ENCODE measurements around the gene REV1. TPM values are rescaled to one million over a fixed set of nuclear protein-coding genes. Genes with fewer than 3 reads are reported as not detected.
"Not testable (repeated sequence)": the region's sequence is repeated elsewhere in the genome, so short reads cannot be mapped to it uniquely, and the experiment has no call there.

The REV1 gene
- total RNA-seq, 4 donors from 2014 or later = 82.6 to 89.5 (median 85.3) TPM

GRCh38 chr2:99504844-99505584 lies 15.2 kb upstream of the REV1 start:
- Histone ChIP-seq H3K4me3 (no peak overlapping the region), H3K4me1 (no peaks in the 10 kb centered on the region), H3K27me3 (no peaks in the 10 kb centered on the region), H3K27ac (no peak overlapping the region), H3K9me3 (no peaks in the 10 kb centered on the region), H3K36me3 (no peaks in the 10 kb centered on the region)
- DNase-seq = no peak
- TF ChIP-seq POLR2A (IDR thresholded peaks at IDR 0.05) (no peak), CTCF (IDR thresholded peaks at IDR 0.05) (no peak)

GRCh38 chr2:99503662-99504416 lies 14.0 kb upstream of the REV1 start:
- H3K36me3 ChIP-seq, H3K4me3 ChIP-seq, H3K9me3 ChIP-seq, H3K4me1 ChIP-seq, H3K27me3 ChIP-seq: not testable (repeated sequence)
- H3K27ac ChIP-seq = peak overlapping the region in 2 of 4 donors; percentile 40 to 52
- DNase-seq = peak in 1 of 3 donors; percentile 58

- TF ChIP-seq POLR2A (IDR thresholded peaks at IDR 0.05) (no peak), CTCF (IDR thresholded peaks at IDR 0.05) (no peak)
These were observed 6.2 kb upstream of the REV1 start for GRCh38 chr2:99496021-99496420.

GRCh38 chr2:99495115-99495860 lies 5.5 kb upstream of the REV1 start:
- Histone ChIP-seq H3K9me3 (no peaks in the 10 kb centered on the region), H3K4me1 (peaks cover 0 to 9% (median 0%) of the 10 kb centered on the region in 4 donors), H3K27ac (no peak overlapping the region), H3K27me3 (no peaks in the 10 kb centered on the region), H3K36me3 (no peaks in the 10 kb centered on the region), H3K4me3 (no peak overlapping the region)
- TF ChIP-seq CTCF (IDR thresholded peaks at IDR 0.05) = no peak
- TF ChIP-seq POLR2A (IDR thresholded peaks at IDR 0.05) = no peak
- no peak for DNase-seq

More at GRCh38 chr2:99496021-99496420, 6.2 kb upstream of the REV1 start:
- no peaks in the 10 kb centered on the region for H3K27me3 ChIP-seq
- no peak overlapping the region for H3K27ac ChIP-seq
- no peak overlapping the region for H3K4me3 ChIP-seq
- H3K4me1 ChIP-seq = peaks cover 0 to 4% (median 0%) of the 10 kb centered on the region in 4 donors
- H3K36me3 ChIP-seq = no peaks in the 10 kb centered on the region
- DNase-seq = no peak
- H3K9me3 ChIP-seq = no peaks in the 10 kb centered on the region

GRCh38 chr2:99492721-99493120 lies 2.9 kb upstream of the REV1 start:
- no peak overlapping the region for H3K4me3 ChIP-seq
- peaks cover 0 to 9% (median 0%) of the 10 kb centered on the region in 4 donors for H3K4me1 ChIP-seq
- no peaks in the 10 kb centered on the region for H3K9me3 ChIP-seq
- H3K27me3 ChIP-seq = no peaks in the 10 kb centered on the region
- no peak for DNase-seq
- no peak for TF ChIP-seq CTCF (IDR thresholded peaks at IDR 0.05)
- TF ChIP-seq POLR2A (IDR thresholded peaks at IDR 0.05) = no peak
- no peak overlapping the region for H3K27ac ChIP-seq
- no peaks in the 10 kb centered on the region for H3K36me3 ChIP-seq
